Embryonic facial prominence (tissue), 1 donor: ENCODE measurements around the gene NAV2.

Experiments used
- DNase-seq: peaks from one replicate; pipeline ENCODE4 v3.0.0-alpha.2; 2016; ENCODE audit errors: extremely low spot score

NAV2 gene

DNA sequence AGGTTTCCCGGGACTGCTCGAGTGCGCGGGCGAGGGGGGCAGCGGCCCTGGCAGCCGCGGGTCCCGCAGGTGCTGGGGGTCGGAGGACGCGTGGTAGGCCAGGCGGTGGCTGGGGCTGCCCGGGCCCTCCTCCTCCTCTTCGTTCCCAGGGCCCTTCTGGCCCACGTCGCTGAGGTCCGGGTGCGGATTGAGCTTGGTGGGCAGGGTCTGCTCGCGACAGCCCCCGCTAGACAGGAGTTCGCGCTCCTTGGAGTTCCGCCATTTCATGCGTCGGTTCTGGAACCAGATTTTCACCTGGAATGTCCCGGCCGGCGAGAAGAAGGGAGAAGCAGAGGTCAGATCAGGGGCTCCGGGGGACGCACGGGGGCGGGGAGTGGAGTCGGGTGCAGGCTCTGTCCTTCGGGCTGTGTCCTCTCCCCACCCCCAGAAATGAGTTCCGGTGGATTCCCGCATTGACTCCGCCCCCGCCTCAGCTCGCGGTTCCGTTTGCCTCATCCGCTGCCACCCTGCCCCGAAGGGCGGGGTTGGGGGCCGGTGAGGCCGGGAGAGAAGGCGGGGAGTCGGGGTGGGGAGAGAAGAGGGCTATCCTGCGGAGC lies 443.7 kb downstream of the NAV2 start:
- no peak for DNase-seq

DNA sequence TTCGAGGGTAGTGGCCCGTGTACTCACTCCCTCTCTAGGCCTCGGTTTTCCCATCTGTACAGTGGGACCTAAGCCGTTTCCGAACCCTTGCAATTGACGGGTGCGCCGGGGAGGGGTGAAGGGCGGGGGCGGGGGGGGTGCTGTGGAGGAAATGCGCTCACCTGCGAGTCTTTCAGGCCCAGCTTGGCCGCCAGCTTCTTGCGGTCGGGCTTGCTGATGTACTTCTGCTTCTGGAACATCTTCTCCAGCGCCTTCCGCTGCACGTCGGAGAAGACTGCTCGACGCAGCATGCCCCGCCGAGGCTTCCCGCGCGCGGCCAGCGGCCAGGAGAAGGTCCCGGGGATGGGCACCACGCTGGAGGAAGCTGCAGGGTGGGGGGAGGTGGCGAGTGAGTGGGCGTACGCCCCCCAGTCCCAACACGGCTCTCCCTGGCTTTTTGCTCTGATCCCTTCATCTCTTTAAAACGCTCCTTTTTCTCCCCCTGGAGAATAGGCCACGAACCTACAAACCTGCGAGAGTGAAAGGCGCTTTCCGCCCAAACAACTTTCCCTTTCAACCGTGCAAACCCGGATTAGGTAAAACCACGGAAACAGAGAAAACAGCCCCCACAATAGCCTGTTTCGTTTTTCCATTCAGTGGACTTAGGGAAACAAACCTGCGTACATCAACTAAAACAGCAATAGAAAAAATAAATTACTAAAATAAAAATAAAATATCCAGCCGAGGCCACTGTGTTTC lies 444.4 kb downstream of the NAV2 start:
- DNase-seq = no peak

DNA sequence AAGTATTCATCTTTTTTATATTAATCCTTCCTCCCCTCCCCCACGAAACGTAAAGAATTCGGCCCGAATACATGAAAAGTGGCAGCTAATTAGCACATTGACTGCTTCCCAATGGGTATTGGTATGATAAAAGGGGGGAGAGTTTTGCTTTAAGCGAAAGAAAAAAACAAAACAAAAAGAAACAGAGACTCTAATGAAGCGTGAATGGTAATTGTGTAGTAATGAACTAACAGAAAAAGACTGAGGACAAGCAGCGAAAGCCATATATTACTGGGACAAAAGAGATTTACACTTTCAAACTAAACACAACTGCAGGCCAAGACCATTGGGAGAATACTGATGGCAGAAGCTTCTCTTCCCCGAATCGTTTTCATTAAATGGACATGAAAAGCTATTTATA lies 445.1 kb downstream of the NAV2 start:
- no peak for DNase-seq

DNA sequence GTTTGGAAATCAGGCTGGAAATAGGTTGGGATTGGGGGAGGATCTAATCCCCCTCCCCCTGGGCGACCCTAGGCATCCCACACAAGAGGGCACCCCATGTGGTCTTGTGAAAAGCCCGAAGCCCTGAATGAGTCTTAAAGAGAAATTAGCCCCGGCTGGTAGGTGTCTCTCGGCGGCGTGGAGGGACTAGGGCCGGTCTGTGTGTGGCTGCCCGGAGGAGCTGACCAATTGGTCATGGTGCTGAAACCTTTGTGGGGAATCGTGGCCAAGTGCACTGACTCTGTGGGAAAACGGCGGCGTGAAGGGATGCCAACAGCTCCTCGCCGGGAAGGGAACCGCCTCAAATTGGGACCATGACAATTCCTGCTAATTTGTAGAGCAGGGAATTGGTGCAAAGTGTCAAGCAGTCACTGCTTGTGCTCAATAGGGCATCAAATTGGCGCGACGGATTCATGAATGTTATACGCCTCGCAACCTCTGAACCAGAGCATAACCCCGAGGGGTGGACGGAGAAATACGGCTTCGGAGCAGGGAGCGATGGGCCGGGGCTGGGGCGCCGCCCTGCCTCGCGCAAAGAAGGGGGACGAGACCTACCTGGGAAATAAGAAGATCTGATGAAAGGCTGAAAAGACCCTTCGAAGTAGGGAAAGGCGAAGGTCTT lies 446.1 kb downstream of the NAV2 start:
- DNase-seq = peak; percentile 42

DNA sequence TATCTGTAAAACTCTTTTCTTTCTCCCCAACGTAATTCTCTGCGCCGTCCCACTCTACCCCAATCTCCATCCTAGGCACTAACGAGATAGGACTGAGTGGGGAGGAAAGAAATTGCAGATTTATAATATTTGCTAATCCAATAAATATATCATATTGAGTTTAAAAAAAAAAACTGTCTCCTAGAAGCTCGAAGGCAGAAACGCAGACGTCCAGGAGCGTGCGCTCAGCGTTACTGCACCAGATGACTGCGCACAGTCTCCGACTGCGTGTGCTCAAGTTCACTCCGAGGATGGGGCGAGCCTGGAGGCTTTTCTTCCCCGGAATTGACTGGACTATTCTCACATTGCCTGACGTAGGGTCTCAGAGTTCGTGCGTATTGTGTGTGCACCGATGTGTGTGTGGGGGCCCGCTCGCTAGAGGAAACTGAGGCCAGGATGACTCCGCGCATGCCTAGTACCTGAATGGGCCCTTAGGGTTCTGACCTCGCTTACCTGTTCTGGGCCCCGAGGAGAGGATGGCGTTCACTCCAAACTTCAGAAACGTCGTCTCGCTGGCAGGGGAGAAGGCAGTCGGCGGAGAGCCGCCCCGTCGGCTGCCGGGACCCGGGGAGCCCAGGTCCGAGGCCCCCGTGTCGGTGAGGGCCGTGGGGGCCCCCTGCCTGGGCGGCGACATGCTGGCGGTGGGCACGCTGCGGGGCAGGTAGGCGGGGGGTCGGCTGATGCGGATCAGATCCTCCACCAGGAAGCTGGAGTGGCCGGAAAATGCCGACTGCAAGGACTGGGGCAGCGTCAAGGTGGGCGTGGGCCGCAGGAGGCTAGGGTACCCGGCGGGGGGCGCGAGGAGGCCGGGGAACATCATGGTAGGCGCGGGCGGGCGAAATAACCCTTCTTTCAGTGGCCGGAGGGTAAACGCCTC lies 447.1 kb downstream of the NAV2 start:
- DNase-seq = no peak

DNA sequence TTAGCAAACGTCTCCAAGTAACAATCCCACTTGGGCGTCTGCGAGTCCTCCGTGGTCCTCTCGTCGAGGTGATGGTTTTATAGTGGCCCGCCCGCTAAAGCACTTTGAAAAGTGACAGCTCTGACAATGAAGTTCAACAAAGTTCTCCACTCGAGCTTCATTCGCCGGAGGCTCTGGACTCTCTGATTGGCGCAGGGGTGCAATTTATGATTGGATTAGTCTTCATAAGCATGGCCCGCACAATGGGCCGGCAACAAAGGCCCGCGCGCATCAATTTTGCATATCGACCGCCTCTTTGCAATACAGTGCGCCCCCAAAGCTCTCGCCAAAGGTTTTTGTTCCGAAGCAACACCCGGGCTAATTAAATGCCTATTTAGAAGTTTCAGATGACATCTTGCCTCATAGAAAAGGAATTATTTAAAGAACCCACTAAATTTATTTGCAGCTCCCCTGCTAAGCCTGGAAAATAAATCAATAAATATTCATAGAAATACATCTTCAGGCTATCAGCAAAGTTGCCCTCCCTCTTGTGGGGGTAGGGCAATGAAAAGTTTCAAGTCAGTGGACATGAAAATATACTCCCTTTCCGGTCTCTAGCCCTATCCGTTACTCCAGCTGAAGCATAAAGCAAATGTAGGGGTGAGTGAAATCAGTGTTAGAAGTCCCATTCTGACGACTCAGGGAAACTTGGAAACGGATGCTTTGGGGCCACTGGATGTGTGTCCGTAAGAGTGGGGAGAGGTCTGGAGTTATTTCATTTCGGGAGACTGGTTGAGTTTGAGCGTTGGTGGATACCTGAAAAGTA lies 448.0 kb downstream of the NAV2 start, which contains the start of gene DBX1:
TSS of gene DBX1 (minus strand) at position 51 of the 805 bp plus-strand sequence. CDS start 151 bp downstream, outside the sequence.
- DNase-seq = no peak

DNA sequence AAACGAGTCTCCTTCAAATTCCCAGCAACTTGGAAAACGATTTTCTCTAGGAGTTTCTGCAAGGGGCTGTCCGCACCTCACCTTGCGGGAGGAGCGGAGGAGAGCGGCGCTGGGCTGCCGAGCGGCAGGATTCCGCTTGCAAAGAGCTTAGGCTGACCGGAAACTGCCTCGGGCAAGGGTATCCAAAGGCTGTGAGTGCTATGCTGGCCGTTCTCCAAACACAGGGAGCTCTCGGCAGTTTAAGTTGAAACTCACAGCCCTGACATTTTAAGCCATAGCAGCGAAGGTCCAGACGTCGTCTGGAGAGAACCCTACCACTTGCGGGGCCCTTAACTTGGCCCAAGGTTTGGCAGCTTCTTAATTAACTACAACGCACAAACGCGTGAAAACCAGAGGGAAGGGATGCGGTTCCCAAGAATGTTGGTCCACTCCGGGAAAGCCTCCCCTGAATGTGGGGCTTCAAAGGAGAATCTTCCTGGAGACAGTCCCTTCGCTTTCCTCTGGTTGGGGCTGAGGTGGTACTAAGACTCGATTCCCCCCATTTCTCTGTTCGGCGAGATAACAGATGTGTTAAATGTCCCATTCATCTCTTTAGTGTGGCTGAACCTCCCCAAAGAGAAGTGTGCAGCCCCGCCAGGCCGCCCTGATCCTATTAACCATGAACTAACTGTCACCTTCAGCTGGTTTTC lies 448.7 kb downstream of the NAV2 start:
- DNase-seq = no peak

DNA sequence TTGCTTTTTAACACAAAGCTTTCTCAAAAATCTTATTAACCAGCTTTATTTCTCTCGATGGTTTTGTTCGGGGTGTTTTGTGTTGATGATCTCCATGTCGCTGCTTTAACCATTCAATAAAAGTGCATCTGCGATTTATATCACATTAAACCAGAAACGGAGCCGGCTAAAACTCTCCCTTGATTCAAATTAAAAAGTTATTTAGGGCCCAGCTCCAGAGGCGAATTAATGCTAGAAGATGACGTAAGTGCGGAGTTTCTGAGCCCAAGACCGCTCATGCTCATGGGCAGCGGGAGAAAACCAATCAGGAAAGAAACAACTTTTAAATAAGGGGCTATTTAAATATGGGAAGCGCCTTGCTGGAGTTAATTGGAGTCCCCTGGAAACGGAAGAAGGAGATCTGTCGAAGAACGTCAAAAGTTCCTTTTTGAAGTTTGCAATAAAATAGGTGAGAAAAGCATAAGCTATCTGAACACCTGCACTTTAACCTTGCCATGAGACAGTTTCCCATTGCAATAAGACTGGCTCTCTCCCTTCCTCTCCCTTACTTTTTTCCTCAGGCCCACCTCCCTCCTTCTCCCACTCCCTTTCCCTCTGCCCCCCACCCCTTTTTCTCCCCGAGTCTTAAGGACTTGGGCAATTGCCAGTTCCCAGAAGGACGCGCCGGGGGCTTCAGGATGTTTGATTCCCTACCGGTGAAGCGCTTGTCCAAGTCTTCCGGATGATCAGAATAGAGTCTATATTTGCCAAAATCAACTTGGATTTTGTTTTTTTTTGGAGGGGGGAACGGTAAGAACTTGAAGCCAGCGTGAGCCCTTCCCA lies 449.5 kb downstream of the NAV2 start:
- no peak for DNase-seq

DNA sequence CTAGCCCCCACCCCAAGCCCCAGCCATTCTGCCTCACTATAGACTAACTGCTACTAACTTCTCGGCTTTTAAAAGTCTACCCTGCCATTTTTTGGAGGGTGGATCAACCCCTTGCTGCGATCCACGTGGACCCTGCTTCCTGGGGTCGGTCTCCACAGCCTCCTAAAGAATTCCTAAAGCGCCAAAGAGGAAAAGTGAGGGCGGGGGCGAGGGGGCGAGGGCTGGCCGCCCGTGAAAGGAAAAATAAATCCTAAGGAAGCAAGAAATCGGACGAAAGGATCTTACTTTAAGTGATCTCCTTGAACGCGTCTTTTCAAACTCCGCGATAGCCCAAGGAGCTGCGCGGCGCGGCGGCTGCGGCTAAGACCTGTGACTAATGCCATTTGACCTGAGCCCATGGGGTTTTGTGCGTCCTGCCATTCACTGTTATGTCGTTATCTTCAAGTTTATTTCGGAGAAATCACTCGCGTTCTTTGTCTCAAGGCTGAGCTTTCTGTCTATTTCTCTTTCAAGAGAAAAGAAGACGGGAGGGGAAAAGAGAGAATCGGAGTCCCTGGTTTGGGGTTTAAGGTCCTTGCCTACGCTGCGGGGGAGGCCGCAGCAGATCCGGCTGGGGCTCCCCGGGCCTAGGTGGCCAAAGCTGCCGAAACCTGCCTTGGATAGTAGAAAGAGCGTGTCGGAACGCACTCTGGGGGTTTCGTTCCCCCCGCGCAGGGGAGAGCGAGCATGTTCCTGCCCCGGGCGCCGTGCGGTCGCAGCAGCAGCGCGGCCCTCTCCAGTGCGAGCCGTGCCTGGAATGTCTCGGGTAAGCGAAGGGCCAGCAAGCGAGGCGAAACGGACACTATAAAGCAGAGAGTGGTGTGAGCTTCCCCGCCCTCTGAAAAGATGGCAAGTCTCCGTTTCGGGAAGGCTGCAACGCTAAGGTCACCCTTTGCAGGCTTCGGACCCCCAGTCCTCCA lies 450.5 kb downstream of the NAV2 start:
- no peak for DNase-seq

DNA sequence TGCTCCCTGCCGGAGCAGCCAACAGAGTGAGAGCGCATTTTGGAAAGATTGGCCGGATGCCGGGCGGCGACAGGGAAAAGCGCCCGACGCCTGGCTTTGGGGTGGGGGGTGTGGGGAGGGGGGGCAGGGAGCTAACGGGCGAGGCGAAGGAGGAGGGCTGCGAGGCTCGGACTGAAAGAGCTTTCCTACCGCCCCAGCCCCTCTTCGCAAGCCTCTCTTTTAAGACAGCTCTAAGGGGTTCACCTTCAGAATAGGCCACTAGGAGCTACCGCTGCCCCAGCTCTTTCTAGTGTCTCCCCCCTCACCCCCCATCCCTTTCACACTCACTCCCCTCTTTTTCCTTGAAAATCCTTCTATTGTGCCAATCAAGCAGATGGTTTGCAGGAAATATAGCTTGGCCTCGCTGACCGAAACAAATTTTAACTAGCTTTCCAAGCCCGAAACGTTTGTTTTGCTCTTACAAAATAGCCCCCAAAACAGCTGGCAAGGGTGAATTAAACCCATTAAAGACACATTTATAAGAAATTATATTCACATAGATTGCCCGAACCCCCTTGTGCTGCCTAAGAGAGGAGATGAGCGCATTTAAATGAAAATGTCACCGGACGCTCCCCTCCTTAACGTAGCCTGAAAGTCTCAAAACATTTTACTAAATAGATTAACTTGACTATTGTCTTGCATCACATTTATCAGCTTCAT lies 451.3 kb downstream of the NAV2 start:
- DNase-seq = no peak
